SK-N-MC (cell line): ENCODE measurements around the gene DENND1C.

Experiments
- EZH2 ChIP-seq: fragments of 200-600 bp; sonication (generic); IDR thresholded peaks from one replicate; pipeline ENCODE4 v1.6.1; 2017; ENCODE audit warnings: antibody characterized with exemption
- FOXP2 ChIP-seq: optimal IDR thresholded peaks from 2 replicates; pipeline ENCODE3; 2011; ENCODE audit warnings: mild to moderate bottlenecking, moderate library complexity; ENCODE audit not compliant: insufficient read depth; ENCODE audit errors: extremely low read length, control extremely low read depth
- POLR2AphosphoS5 ChIP-seq: IDR thresholded peaks from 2 replicates; pipeline ENCODE4 v1.6.1; 2012; ENCODE audit warnings: mild to moderate bottlenecking, low read depth, low read length, borderline replicate concordance

GRCh38 chr19:6467384-6467783, 14.2 kb downstream of the DENND1C start:
- TF ChIP-seq EZH2 (no peak), POLR2AphosphoS5 (no peak), FOXP2 (no peak)
